Activated CD8-positive, alpha-beta T cell treated with anti-CD3 and anti-CD28 coated beads, Interleukin-2, amount 10 ng/mL, durations not matched to agents 7 days and 5 days (primary cell): ENCODE results near the gene FRMD7. TPM values are rescaled to one million over a fixed set of nuclear protein-coding genes. Genes with fewer than 3 reads are reported as not detected.

Experiments
- ATAC-seq: fragments of 150-1000 bp; cut with Tn5 transposase; one replicate; pipeline ENCODE4 v1.10.0; 2021; ENCODE audit warnings: moderate library complexity
- CTCF ChIA-PET: fragments of 350-600 bp; sonication (Branson Sonifier 250); formaldehyde crosslinking; loops from one replicate; lab custom pipeline; 2021; ENCODE audit warnings: antibody characterized with exemption; lab: Charles Lee
- POLR2A ChIA-PET: fragments of 350-600 bp; sonication (Branson Sonifier 250); formaldehyde crosslinking; loops from one replicate; lab custom pipeline; 2021; ENCODE audit warnings: antibody characterized with exemption; lab: Charles Lee
- DNase-seq: peaks from one replicate; pipeline ENCODE4 v3.0.0-alpha.2; 2020
- H3K27ac Mint-ChIP-seq: one replicate; pipeline ENCODE4 v1.8.0; 2021; ENCODE audit warnings: mild to moderate bottlenecking, mixed read lengths
- H3K27me3 Mint-ChIP-seq: one replicate; pipeline ENCODE4 v1.8.0; 2021; ENCODE audit warnings: low read depth, mixed read lengths
- H3K36me3 Mint-ChIP-seq: one replicate; pipeline ENCODE4 v1.8.0; 2021; ENCODE audit warnings: low read depth, mixed read lengths
- H3K4me1 Mint-ChIP-seq: one replicate; pipeline ENCODE4 v1.8.0; 2021; ENCODE audit warnings: low read depth, mixed read lengths
- H3K4me3 Mint-ChIP-seq: one replicate; pipeline ENCODE4 v1.8.0; 2021; ENCODE audit warnings: mild to moderate bottlenecking, mixed read lengths
- H3K9me3 Mint-ChIP-seq: one replicate; pipeline ENCODE4 v1.8.0; 2022; ENCODE audit warnings: mixed read lengths; ENCODE audit not compliant: insufficient read depth
- total RNA-seq, 2 experiments: library from RNA; stranded (reverse); gene quantifications; one replicate each; pipeline ENCODE4 v1.2.3, GENCODE V29; 2021

The FRMD7 gene
- total RNA-seq, 2 experiments from 2014 or later = not detected

DNA sequence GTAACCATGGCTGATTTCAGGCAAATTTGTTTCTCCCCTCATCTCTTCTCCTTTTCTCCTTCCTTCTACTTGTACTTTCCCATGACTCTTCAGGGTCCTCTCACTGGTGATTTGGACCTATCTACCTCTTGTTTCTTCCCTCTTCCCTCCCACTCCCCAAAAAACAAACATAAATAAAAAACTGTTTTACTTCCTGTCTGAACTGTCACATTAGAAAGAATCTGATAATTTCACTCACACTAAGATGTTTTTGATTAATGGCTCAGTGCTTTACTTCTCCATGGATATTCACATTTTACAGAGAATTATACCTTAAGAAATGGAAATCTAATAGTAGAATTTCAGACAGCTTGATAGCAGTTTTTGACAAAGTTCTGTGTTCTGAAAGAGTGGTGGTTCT lies 97.6 kb downstream of the FRMD7 start:
- DNase-seq = no peak
- CTCF ChIA-PET = no interaction called here
- peaks cover 38% of the 10 kb centered on the region for H3K36me3 Mint-ChIP-seq
- H3K4me3 Mint-ChIP-seq = no peak overlapping the region
- no peak for ATAC-seq
- peak overlapping the region; percentile 76 for H3K27ac Mint-ChIP-seq
- no peaks in the 10 kb centered on the region for H3K27me3 Mint-ChIP-seq
- peaks cover 75% of the 10 kb centered on the region for H3K4me1 Mint-ChIP-seq
- POLR2A ChIA-PET = no interaction called here
- no peaks in the 10 kb centered on the region for H3K9me3 Mint-ChIP-seq

Other genes with a start within 250 kb of the FRMD7 start
- 10 to 100 TPM; 56.0 to 60.2 TPM for gene STK26, start 104.7 kb downstream of the FRMD7 start, total RNA-seq
- gene RAP2C, start 91.4 kb upstream of the FRMD7 start, total RNA-seq = 10 to 100 TPM; 27.4 to 32.2 TPM